Activated T-cell treated with anti-CD3 and anti-CD28 coated beads, Interleukin-2, amount 50 U/mL, for 24 hours (primary cell): ENCODE measurements around the gene CCDC188.

Experiments
- DNase-seq: peaks from one replicate; pipeline ENCODE4 v3.0.0-alpha.2; 2020
- H3K27ac Mint-ChIP-seq: 2 replicates; pipeline ENCODE4 v1.8.0; 2020; ENCODE audit warnings: mild to moderate bottlenecking, mixed read lengths
- H3K27me3 Mint-ChIP-seq: 2 replicates; pipeline ENCODE4 v1.8.0; 2020; ENCODE audit warnings: mixed read lengths
- H3K36me3 Mint-ChIP-seq: 2 replicates; pipeline ENCODE4 v1.8.0; 2020; ENCODE audit warnings: low read depth, mixed read lengths
- H3K4me1 Mint-ChIP-seq: 2 replicates; pipeline ENCODE4 v1.8.0; 2020; ENCODE audit warnings: low read depth, mixed read lengths
- H3K4me3 Mint-ChIP-seq: 2 replicates; pipeline ENCODE4 v1.8.0; 2020; ENCODE audit warnings: mild to moderate bottlenecking, moderate library complexity, mixed read lengths
- H3K9me3 Mint-ChIP-seq: 2 replicates; pipeline ENCODE4 v1.8.0; 2020; ENCODE audit warnings: mixed read lengths

Gene CCDC188

DNA sequence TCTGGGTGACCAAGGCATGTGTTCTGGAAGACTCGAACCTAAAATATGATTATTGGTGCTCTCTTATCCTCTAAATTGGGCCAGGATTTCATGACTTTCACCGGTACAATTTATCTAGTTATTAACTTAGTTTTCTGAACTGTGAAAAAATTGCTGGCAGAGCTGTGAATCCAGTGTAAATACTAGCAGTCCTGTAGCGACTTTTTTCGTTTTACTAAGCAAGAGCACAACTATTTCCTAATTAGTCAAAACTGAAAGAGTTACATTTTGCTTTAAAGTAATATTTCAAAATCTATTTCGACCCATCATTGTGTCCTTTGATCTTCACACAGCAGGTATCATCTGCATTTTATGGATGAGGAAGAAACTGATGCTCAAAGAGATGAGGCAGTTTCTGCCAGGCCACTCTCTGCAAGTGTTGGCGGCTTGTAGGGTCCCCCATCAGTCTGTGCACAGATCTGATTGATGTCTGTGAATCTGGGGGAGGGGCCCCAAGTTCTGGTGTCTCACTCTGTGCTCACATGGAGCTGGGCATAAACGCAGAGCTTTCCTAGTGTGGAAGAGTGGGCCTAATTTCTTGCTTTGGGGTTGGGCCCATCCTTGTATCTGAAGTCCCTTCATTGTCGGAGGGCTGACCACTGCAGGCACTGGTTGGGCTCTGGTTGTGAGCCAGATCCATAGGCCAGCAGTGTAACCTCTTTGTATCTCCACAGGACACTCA lies 32.4 kb downstream of the CCDC188 start:
- no peaks in the 10 kb centered on the region for H3K27me3 Mint-ChIP-seq
- no peak for DNase-seq
- H3K36me3 Mint-ChIP-seq = peaks cover 85% of the 10 kb centered on the region
- peak overlapping the region; percentile 96 for H3K27ac Mint-ChIP-seq
- H3K4me3 Mint-ChIP-seq = peak overlapping the region; percentile 94
- no peaks in the 10 kb centered on the region for H3K9me3 Mint-ChIP-seq
- H3K4me1 Mint-ChIP-seq = peaks cover 60% of the 10 kb centered on the region

- DNase-seq = peak; percentile 85
- Mint-ChIP-seq H3K27ac (peak overlapping the region; percentile 96), H3K4me1 (peaks cover 63% of the 10 kb centered on the region), H3K9me3 (no peaks in the 10 kb centered on the region), H3K27me3 (no peaks in the 10 kb centered on the region), H3K4me3 (peak overlapping the region; percentile 94), H3K36me3 (peaks cover 90% of the 10 kb centered on the region)
Observed at GRCh38 chr22:20117633-20118299, 33.1 kb downstream of the CCDC188 start.

DNA sequence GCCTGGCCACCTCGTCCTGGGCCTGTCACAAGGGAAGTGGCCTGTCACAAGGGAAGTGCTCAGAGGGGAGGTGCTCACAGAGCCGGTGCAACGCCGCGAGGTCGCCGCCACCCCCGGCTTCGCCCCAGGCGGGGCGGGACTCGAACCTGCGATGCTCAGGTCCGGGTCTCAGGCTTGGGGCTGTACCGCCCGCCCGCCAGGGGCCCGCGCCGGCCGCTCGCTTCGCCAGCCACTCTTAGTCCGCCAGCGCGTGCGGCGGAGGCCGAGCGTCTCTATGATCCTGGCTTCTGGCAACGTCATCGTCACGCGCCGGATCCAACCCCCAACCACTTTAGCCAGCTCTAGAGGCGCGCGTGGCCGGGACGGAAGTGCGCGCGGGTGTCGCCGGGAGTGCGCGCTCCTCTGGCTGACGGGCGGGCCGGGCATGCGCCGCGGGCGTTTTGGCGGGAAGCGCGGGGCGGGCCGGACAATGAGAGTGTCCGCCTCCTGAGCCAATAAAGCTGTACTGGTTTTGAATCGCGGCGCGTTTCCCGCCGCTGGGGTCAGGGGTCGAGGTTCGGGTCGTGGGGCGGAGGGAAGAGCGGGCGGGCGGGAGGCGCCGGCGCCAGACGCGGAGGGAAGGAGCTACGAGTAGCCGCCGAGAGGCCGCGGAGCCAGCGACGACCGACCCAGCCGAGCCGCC lies 33.8 kb downstream of the CCDC188 start, which contains the start of gene TRMT2A:
Gene TRMT2A (minus strand): TSS at position 276 of the 682 bp plus-strand sequence. CDS start 320 bp downstream, outside the sequence.
- H3K27ac Mint-ChIP-seq = peak within 1 kb of the TSS; percentile 96
- H3K36me3 Mint-ChIP-seq = peaks cover 93% of the 10 kb centered on the region
- DNase-seq = peak; percentile 98
- no peaks in the 10 kb centered on the region for H3K9me3 Mint-ChIP-seq
- H3K4me1 Mint-ChIP-seq = peaks cover 65% of the 10 kb centered on the region
- no peaks in the 10 kb centered on the region for H3K27me3 Mint-ChIP-seq
- H3K4me3 Mint-ChIP-seq = peak within 1 kb of the TSS; percentile 94

DNA sequence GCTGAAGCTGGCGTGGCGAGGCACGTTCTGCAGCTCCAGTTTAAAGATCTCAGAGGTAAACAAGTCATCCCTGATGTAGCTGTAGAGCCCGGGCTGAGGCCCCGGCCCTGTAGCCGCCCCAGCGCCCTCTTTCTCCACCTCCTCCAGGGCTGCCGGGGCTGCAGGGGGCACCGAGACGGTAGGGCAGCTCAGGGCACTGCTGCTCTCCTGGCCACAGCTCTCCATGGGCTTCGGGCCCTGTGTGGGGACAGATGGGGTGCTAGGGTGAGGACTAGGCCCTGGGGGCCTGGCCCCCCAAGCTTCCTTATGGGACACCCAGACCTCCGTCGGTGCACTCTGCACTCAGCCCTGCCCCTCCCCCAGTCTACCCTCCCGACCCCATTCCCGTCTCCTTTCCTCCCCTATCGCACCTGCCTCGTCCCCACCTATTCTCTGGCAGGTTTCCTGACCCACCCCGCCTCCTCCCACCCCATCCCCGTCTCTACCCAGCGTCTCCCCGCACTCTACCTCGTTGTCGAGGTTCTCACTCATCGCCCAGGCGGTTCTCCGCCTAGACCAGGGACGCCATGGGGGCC lies 34.4 kb downstream of the CCDC188 start:
- Mint-ChIP-seq H3K36me3 (peaks cover 92% of the 10 kb centered on the region), H3K4me1 (peaks cover 64% of the 10 kb centered on the region), H3K9me3 (no peaks in the 10 kb centered on the region), H3K27ac (peak overlapping the region; percentile 96), H3K27me3 (no peaks in the 10 kb centered on the region), H3K4me3 (peak overlapping the region; percentile 90)
- no peak for DNase-seq

- no peaks in the 10 kb centered on the region for H3K27me3 Mint-ChIP-seq
- H3K27ac Mint-ChIP-seq = peak within 1 kb of the TSS; percentile 96
- DNase-seq = no peak
- H3K9me3 Mint-ChIP-seq = no peaks in the 10 kb centered on the region
- H3K4me3 Mint-ChIP-seq = peak within 1 kb of the TSS; percentile 90
- H3K4me1 Mint-ChIP-seq = peaks cover 68% of the 10 kb centered on the region
- peaks cover 92% of the 10 kb centered on the region for H3K36me3 Mint-ChIP-seq
Observed at GRCh38 chr22:20115691-20116375, 35.0 kb downstream of the CCDC188 start, which contains the start of gene RANBP1. Gene RANBP1 (plus strand): TSS chr22:20116104. CDS start chr22:20116185, 81 bp downstream.

DNA sequence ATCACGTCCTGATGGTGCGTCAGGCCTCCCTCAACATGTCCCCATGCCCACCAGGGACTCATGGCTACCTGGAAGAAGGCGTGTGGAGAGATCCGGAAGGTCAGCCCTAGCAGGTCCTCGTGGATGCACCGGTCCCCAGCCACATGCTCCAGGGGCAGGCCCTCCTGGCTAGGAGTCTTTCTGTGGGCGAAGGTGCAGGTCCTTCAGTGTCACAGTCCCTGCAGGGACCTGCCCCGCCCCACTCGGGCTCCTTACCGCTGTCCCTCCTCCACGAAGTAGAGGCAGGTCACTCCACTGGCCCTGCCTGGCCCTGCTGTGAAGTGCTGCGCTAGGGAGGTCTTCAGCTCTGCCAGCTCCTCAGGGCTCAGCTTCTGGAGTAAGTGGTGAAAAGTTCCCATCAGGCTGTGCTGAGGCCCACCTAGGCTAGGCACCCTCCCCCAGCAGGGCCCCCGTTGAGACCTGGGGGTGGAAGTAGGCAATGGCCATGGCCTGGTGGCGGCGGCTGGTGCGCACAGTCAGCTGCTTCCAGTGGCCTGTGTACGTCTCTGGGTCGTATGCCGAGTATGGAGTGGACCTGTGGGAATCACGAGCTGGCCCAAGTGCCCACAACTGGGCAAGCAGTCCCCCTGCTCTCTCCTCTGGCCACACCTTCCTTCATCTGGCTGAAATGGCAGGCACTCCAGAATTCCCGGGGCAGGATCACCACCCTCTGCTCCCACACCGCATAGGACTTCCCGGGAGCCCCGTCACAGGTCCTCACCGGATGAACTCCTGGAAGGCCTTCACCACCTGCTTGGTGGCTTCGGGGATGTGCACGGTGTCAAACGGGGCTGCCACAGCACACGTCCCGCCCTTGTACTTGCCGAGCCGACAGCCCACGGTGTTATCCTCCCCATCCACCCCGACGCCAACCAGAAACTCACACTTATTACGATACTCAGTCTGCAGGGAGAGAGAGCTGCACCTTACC lies 36.1 kb downstream of the CCDC188 start:
- Mint-ChIP-seq H3K4me3 (peak overlapping the region; percentile 90), H3K9me3 (no peaks in the 10 kb centered on the region), H3K4me1 (peaks cover 59% of the 10 kb centered on the region), H3K27me3 (no peaks in the 10 kb centered on the region), H3K27ac (peak overlapping the region; percentile 96), H3K36me3 (peaks cover 92% of the 10 kb centered on the region)
- no peak for DNase-seq

- Mint-ChIP-seq H3K36me3 (peaks cover 92% of the 10 kb centered on the region), H3K27me3 (no peaks in the 10 kb centered on the region), H3K4me3 (peak overlapping the region; percentile 27), H3K4me1 (peaks cover 50% of the 10 kb centered on the region), H3K9me3 (no peaks in the 10 kb centered on the region), H3K27ac (peak overlapping the region; percentile 96)
- DNase-seq = no peak
Observed at GRCh38 chr22:20113551-20114310, 37.1 kb downstream of the CCDC188 start.

DNA sequence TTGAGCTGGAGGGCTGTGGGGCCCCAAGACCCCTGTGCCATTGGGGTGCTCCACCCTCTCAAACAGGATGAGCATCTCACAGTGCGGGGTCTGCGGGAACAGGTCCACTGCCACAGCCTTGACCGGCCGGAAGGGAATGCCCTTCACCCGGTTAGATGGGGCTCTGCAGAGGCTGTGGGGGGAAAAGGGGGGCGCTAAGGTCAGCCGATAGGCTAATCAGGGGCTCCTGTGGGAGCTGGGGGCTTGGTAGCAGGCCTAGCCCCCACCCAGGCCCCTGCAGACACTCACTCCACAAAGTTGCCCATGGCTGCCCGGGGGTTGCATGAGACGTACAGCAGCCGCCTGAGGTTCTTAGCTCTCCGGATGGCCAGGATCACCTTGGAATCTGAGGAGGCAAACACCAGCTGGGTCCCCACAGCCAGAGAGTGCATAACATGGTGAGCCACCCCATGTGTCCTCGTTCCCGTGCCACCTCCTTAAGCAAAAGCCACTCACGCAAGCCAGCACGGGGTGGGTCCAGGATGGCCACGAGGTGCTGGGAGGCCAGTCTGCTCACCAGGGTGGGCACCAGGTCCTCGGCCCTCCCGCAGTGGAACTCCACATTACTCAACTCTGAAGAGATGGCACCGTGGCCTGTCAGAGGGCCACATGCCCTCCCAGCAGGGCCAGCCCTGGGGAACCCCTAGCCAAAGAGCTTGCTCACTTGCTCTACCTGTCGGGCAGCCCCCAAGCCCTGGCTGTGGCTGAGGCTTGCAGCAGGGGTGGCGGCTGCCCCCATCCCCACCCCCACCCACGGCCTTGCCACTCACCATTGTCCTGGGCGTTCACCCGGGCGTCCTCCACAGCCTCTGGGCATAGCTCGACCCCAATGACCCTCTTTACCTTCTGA lies 38.0 kb downstream of the CCDC188 start:
- peak overlapping the region; percentile 96 for H3K27ac Mint-ChIP-seq
- peaks cover 90% of the 10 kb centered on the region for H3K36me3 Mint-ChIP-seq
- no peaks in the 10 kb centered on the region for H3K9me3 Mint-ChIP-seq
- peaks cover 47% of the 10 kb centered on the region for H3K4me1 Mint-ChIP-seq
- H3K4me3 Mint-ChIP-seq = no peak overlapping the region
- H3K27me3 Mint-ChIP-seq = no peaks in the 10 kb centered on the region
- DNase-seq = no peak

DNA sequence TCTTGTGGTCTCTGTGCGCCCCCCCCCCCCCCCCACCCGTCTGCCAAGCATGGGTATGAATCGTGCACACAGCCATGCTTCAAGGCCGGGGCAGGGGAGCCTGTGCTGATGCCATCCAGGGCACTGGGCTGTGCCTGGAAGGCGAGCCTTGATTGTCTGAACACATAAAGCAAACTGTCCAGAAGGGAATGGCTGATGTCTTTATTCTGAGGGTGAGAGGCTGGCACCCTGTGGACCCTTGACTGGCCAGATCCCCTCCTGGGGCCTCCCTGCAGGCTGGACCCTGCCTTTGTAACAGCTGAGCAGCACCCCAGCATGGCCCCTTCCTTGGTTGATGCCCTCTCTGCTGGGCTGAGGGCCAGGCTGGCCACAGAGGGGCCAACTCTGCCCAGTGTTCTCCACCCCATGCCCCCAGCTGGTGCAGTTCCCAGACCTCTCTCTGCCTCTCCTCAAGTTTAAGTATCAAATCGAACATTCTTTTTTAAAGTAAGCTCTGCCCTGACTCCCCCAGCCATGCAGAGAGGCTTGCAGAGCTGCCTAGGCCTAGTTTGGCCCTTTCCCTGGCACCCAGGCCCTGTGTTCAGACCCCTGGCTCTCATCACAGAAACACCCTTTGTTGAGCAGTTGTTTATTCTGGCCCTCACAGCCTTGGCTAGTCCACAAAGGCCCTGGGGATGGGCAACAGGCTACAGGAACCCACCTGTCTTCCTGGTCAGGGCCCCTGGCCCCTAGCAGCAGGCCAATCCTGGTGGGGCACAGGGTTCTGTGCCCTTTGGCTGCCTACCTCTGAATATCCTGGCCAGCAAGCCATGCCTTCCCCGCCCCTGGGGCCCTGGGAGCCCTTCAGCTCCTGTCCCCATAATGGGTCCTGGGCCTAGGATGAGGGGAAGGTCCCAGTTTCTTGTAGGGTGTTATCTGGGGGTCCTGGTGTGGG lies 38.9 kb downstream of the CCDC188 start:
- no peak for DNase-seq
- H3K27ac Mint-ChIP-seq = peak overlapping the region; percentile 96
- H3K36me3 Mint-ChIP-seq = peaks cover 97% of the 10 kb centered on the region
- no peaks in the 10 kb centered on the region for H3K9me3 Mint-ChIP-seq
- peak overlapping the region; percentile 1 for H3K4me3 Mint-ChIP-seq
- H3K27me3 Mint-ChIP-seq = no peaks in the 10 kb centered on the region
- peaks cover 47% of the 10 kb centered on the region for H3K4me1 Mint-ChIP-seq

- Mint-ChIP-seq H3K4me1 (peaks cover 45% of the 10 kb centered on the region), H3K4me3 (no peak overlapping the region), H3K36me3 (peaks cover 97% of the 10 kb centered on the region), H3K27ac (peak overlapping the region; percentile 96), H3K9me3 (no peaks in the 10 kb centered on the region), H3K27me3 (no peaks in the 10 kb centered on the region)
- no peak for DNase-seq
Observed at GRCh38 chr22:20111045-20111688, 39.7 kb downstream of the CCDC188 start.
